Stimulated activated CD8-positive, alpha-beta memory T cell treated with anti-CD3 and anti-CD28 coated beads, Interleukin-7, amount 100 ng/mL, for 4 hours (primary cell): ENCODE measurements around the gene CPTP.

ENCODE experiments used
- DNase-seq, 2 donors: peaks; one replicate each; pipeline ENCODE4 v3.0.0-alpha.2; 2020; ENCODE audit warnings: low read depth in 2 of 2

The CPTP gene

GRCh38 chr1:1318777-1319645, 5.6 kb upstream of the CPTP start:
- DNase-seq = no peak

GRCh38 chr1:1319646-1319941, 5.0 kb upstream of the CPTP start:
- no peak for DNase-seq

- DNase-seq = no peak
Observed at GRCh38 chr1:1320666-1321448, 3.7 kb upstream of the CPTP start.

GRCh38 chr1:1321477-1321876, 3.1 kb upstream of the CPTP start:
- DNase-seq = no peak

- no peak for DNase-seq
Observed at GRCh38 chr1:1322418-1322817, 2.2 kb upstream of the CPTP start.

GRCh38 chr1:1322952-1323351, 1.6 kb upstream of the CPTP start:
- DNase-seq = no peak

- DNase-seq = no peak
Observed at GRCh38 chr1:1324084-1324523, 498 bp upstream of the CPTP start.

- DNase-seq = no peak
Observed at GRCh38 chr1:1325288-1326074, 879 bp downstream of the CPTP start.

GRCh38 chr1:1326075-1326605, 1.5 kb downstream of the CPTP start:
- no peak for DNase-seq

GRCh38 chr1:1327291-1327690, 2.7 kb downstream of the CPTP start:
- no peak for DNase-seq

- no peak for DNase-seq
Observed at GRCh38 chr1:1328254-1328653, 3.7 kb downstream of the CPTP start.

GRCh38 chr1:1329304-1330210, 5.0 kb downstream of the CPTP start:
- DNase-seq = no peak

- DNase-seq = no peak
Observed at GRCh38 chr1:1330366-1331067, 5.9 kb downstream of the CPTP start.

GRCh38 chr1:1331068-1331965, 6.7 kb downstream of the CPTP start, which contains the start of gene TAS1R3:
Gene TAS1R3 (plus strand): TSS chr1:1331280. CDS start chr1:1331346, 66 bp downstream.
- no peak for DNase-seq

GRCh38 chr1:1332031-1332755, 7.6 kb downstream of the CPTP start:
- DNase-seq = no peak

- DNase-seq = no peak
Observed at GRCh38 chr1:1332774-1333480, 8.3 kb downstream of the CPTP start.

- no peak for DNase-seq
Observed at GRCh38 chr1:1333551-1334241, 9.1 kb downstream of the CPTP start.
